ENCODE measurements around the gene MEST.

DNA sequence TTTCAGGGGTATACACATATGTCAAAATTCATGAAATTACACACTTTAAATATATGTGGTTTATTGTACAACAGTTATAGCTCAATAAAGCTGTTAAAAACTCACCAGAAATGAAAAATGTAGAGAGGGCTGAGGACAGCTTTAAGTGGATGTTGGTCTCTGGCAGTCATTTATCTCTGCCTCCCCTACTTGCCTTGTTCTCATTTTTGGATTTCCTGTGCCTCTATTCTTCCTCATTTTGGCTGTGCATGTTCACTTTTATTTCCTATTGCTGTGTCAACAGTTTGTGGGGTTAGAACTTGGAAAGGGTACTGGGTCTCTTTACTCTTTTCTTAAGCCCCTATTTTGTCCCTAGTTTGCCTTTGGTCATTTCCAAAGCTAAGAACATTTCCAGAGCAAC lies 18.6 kb upstream of the MEST start:
- TF ChIP-seq, protein P1, sequence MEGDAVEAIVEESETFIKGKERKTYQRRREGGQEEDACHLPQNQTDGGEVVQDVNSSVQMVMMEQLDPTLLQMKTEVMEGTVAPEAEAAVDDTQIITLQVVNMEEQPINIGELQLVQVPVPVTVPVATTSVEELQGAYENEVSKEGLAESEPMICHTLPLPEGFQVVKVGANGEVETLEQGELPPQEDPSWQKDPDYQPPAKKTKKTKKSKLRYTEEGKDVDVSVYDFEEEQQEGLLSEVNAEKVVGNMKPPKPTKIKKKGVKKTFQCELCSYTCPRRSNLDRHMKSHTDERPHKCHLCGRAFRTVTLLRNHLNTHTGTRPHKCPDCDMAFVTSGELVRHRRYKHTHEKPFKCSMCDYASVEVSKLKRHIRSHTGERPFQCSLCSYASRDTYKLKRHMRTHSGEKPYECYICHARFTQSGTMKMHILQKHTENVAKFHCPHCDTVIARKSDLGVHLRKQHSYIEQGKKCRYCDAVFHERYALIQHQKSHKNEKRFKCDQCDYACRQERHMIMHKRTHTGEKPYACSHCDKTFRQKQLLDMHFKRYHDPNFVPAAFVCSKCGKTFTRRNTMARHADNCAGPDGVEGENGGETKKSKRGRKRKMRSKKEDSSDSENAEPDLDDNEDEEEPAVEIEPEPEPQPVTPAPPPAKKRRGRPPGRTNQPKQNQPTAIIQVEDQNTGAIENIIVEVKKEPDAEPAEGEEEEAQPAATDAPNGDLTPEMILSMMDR (conservative IDR thresholded peaks at IDR 0.05) = no peak
- no peak for TF ChIP-seq ZFX (IDR thresholded peaks at IDR 0.05)

All from C4-2B (cell line).